Tibial nerve (tissue), 4 donors: ENCODE results near the gene SLC2A4RG.

Experiments
- CTCF ChIP-seq, 5 experiments: fragments of 200-600 bp in 3 of 5; fragments of 450-650 bp in 2 of 5; sonication (generic) in 3 of 5; IDR thresholded peaks; one replicate each; pipeline ENCODE4 v1.5.1; 2016 to 2019; ENCODE audit warnings: antibody characterized with exemption in 5 of 5, mild to moderate bottlenecking in 3 of 5, moderate library complexity in 2 of 5
- EP300 ChIP-seq, 2 donors: sonication (generic); formaldehyde crosslinking; IDR thresholded peaks; one replicate each; pipeline ENCODE4 v1.6.1; 2017; ENCODE audit warnings: antibody characterized with exemption in 2 of 2, mild to moderate bottlenecking in 1 of 2
- POLR2A ChIP-seq, 2 donors: fragments of 450-650 bp; IDR thresholded peaks; one replicate each; pipeline ENCODE4 v1.6.1; 2017; ENCODE audit warnings: antibody characterized with exemption in 2 of 2, mild to moderate bottlenecking in 2 of 2, moderate library complexity in 2 of 2

GRCh38 chr20:63746751-63747315, 7.3 kb downstream of the SLC2A4RG start:
- TF ChIP-seq CTCF (IDR thresholded peaks at IDR 0.05) (no peak), EP300 (IDR thresholded peaks at IDR 0.05) (no peak), POLR2A (IDR thresholded peaks at IDR 0.05) (no peak)
